DOHH2 (cell line): Measurements from ENCODE around the gene PLEKHA1.

ENCODE experiments used
- H3F3A ChIP-seq: fragments of 200-600 bp; sonication (generic), shearing (Covaris generic); 2 replicates; pipeline ENCODE4 v1.6.0; 2016; ENCODE audit warnings: antibody characterized with exemption, mild to moderate bottlenecking; ENCODE audit not compliant: control insufficient read depth, insufficient read depth
- H3K27ac ChIP-seq: fragments of 200-600 bp; sonication (generic); 2 replicates; pipeline ENCODE4 v1.5.1; 2014; ENCODE audit warnings: low read depth, mild to moderate bottlenecking, low read length, moderate library complexity
- H3K27me3 ChIP-seq: fragments of 200-600 bp; sonication (generic); 2 replicates; pipeline ENCODE4 v1.6.1; 2014; ENCODE audit warnings: mild to moderate bottlenecking, low read length, mixed read lengths; ENCODE audit not compliant: control insufficient read depth
- H3K36me3 ChIP-seq: fragments of 200-600 bp; sonication (generic); 2 replicates; pipeline ENCODE4 v1.6.1; 2014; ENCODE audit warnings: mild to moderate bottlenecking, low read length, moderate library complexity, mixed read lengths; ENCODE audit not compliant: control insufficient read depth
- H3K4me1 ChIP-seq: fragments of 200-600 bp; sonication (generic); 2 replicates; pipeline ENCODE4 v1.6.1; 2014; ENCODE audit warnings: mild to moderate bottlenecking, low read length, mixed read lengths; ENCODE audit not compliant: control insufficient read depth
- H3K4me2 ChIP-seq: fragments of 200-600 bp; sonication (generic); 2 replicates; pipeline ENCODE4 v1.6.0; 2014; ENCODE audit warnings: mild to moderate bottlenecking, low read length, moderate library complexity
- H3K4me3 ChIP-seq: fragments of 200-600 bp; sonication (generic); 2 replicates; pipeline ENCODE4 v1.5.1; 2014; ENCODE audit warnings: mild to moderate bottlenecking, low read length, mixed read lengths
- H3K79me2 ChIP-seq: fragments of 200-600 bp; sonication (generic); 2 replicates; pipeline ENCODE4 v1.6.1; 2014; ENCODE audit warnings: mild to moderate bottlenecking, low read length, mixed read lengths; ENCODE audit not compliant: control insufficient read depth
- H3K9me2 ChIP-seq: fragments of 200-600 bp; sonication (generic); replicated peaks from 2 replicates; pipeline ENCODE4 v1.6.1; 2014; ENCODE audit warnings: mild to moderate bottlenecking, low read length, mixed read lengths; ENCODE audit not compliant: control insufficient read depth
- H3K9me3 ChIP-seq: fragments of 200-600 bp; sonication (generic); 2 replicates; pipeline ENCODE4 v1.6.1; 2014; ENCODE audit warnings: antibody characterized with exemption, low read length, mixed read lengths; ENCODE audit not compliant: control insufficient read depth, insufficient read depth
- H4K20me1 ChIP-seq: fragments of 200-600 bp; sonication (generic); 2 replicates; pipeline ENCODE4 v1.6.0; 2014; ENCODE audit warnings: low read depth, mild to moderate bottlenecking, antibody characterized with exemption, low read length, moderate library complexity; ENCODE audit not compliant: control insufficient read depth, insufficient read depth
- CTCF ChIP-seq: fragments of 200-600 bp; sonication (generic); IDR thresholded peaks from one replicate; pipeline ENCODE4 v1.5.1; 2014; ENCODE audit warnings: antibody characterized with exemption, mild to moderate bottlenecking, low read depth, low read length; ENCODE audit not compliant: poor library complexity, severe bottlenecking
- EZH2phosphoT487 ChIP-seq: fragments of 200-600 bp; sonication (generic); IDR thresholded peaks from 2 replicates; pipeline ENCODE4 v1.6.1; 2017; ENCODE audit warnings: borderline replicate concordance, mild to moderate bottlenecking, antibody characterized with exemption, low read length, moderate library complexity, mixed read lengths

PLEKHA1 gene

GRCh38 chr10:122465401-122466040, 91.0 kb downstream of the PLEKHA1 start:
- Histone ChIP-seq H3K4me1 (no peaks in the 10 kb centered on the region), H3K4me2 (no peak overlapping the region), H4K20me1 (no peaks in the 10 kb centered on the region; the same call in 1 of the 2 replicates), H3K9me2 (no peaks in the 10 kb centered on the region), H3K79me2 (no peaks in the 10 kb centered on the region), H3K27me3 (no peaks in the 10 kb centered on the region), H3K9me3 (no peaks in the 10 kb centered on the region), H3F3A (no peaks in the 10 kb centered on the region), H3K4me3 (no peak overlapping the region), H3K27ac (no peak overlapping the region), H3K36me3 (no peaks in the 10 kb centered on the region)
- TF ChIP-seq EZH2phosphoT487 (no peak), CTCF (no peak)

GRCh38 chr10:122466951-122467381, 92.5 kb downstream of the PLEKHA1 start:
- H3K79me2 ChIP-seq = no peaks in the 10 kb centered on the region
- H3K36me3 ChIP-seq = no peaks in the 10 kb centered on the region
- H3K27me3 ChIP-seq = no peaks in the 10 kb centered on the region; the same call in 1 of the 2 replicates
- H3K27ac ChIP-seq = no peak overlapping the region
- H3F3A ChIP-seq = no peaks in the 10 kb centered on the region
- H3K4me2 ChIP-seq = no peak overlapping the region
- no peaks in the 10 kb centered on the region; the same call in 1 of the 2 replicates for H4K20me1 ChIP-seq
- no peaks in the 10 kb centered on the region for H3K9me3 ChIP-seq
- no peak overlapping the region for H3K4me3 ChIP-seq
- H3K9me2 ChIP-seq = no peaks in the 10 kb centered on the region
- H3K4me1 ChIP-seq = no peaks in the 10 kb centered on the region
- no peak for TF ChIP-seq CTCF
- TF ChIP-seq EZH2phosphoT487 = no peak

- H3K9me2 ChIP-seq = no peaks in the 10 kb centered on the region
- no peaks in the 10 kb centered on the region for H3F3A ChIP-seq
- H4K20me1 ChIP-seq = no peaks in the 10 kb centered on the region; the same call in 1 of the 2 replicates
- no peak overlapping the region for H3K4me3 ChIP-seq
- no peaks in the 10 kb centered on the region for H3K4me1 ChIP-seq
- no peak overlapping the region for H3K4me2 ChIP-seq
- no peaks in the 10 kb centered on the region for H3K9me3 ChIP-seq
- no peaks in the 10 kb centered on the region for H3K36me3 ChIP-seq
- H3K27ac ChIP-seq = no peak overlapping the region
- TF ChIP-seq CTCF = no peak
- no peaks in the 10 kb centered on the region; the same call in 1 of the 2 replicates for H3K27me3 ChIP-seq
- H3K79me2 ChIP-seq = no peaks in the 10 kb centered on the region
Observed at GRCh38 chr10:122467701-122468100, 93.2 kb downstream of the PLEKHA1 start.
